NCI-H2227 (cell line): Measurements from ENCODE around the gene ADSS1.

Experiments used
- DNase-seq: peaks from one replicate; lab custom pipeline; 2025; ENCODE audit not compliant: unreplicated experiment; lab: John Stamatoyannopoulos, UW

Gene ADSS1

DNA sequence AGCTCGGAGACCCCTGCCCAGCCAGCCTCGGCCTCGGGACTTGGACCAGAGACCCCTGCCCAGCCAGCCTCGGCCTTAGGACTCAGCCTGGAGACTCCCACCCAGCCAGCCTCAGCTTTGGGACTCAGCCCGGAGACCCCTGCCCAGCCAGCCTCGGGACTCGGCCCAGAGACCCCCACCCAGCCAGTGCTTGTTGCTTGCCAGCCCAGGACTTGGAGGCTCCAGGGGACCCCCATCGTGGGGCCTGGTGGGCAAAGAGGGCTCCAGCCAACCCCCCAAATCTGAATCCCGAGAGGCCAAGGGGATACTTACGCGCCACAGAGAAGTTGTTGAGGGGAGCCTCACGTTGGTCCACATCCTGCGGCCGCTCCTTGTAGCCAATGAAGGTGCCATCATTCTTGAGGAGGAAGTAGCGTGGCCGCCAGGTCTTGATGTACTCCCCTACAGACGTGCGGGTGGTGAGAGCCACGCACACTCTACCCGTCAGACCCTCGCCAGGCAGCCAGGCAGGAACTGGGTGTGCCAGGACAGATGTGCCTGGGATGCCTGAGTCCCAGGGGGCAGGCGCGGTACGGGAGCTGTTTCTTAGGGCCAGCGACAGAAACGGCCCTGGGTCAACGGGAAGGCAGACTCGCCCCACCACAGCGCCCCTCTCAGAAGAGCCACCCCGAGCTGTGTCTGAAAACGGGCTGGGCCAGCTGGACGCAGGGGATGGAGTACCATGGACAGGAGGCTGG lies 55.9 kb downstream of the ADSS1 start:
- no peak for DNase-seq

DNA sequence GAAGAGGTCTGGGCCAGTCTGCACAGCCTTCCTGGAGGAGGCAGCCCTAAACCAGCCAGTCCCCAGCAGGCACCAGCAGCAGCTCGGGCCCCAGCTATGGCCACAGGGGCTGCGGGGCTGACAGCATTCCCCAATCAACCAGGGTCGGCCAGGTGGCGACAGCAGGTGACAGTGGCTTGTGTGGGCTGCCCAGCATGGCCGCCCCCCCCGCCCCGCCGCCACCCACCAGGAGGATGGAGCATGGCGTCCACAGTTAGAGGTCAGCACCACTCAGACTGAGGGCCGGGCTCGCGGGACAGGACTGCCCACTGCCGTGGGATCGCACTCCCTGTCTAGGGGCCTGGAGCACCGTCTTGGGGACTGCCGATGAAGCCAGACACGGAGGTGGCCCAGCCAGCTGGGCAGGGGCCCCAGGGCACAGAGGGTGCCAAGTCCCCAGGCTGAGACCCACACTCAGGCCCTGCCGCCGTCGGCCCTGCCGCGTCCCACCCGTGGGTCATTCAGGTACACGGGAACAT lies 56.5 kb downstream of the ADSS1 start:
- DNase-seq = no peak

DNA sequence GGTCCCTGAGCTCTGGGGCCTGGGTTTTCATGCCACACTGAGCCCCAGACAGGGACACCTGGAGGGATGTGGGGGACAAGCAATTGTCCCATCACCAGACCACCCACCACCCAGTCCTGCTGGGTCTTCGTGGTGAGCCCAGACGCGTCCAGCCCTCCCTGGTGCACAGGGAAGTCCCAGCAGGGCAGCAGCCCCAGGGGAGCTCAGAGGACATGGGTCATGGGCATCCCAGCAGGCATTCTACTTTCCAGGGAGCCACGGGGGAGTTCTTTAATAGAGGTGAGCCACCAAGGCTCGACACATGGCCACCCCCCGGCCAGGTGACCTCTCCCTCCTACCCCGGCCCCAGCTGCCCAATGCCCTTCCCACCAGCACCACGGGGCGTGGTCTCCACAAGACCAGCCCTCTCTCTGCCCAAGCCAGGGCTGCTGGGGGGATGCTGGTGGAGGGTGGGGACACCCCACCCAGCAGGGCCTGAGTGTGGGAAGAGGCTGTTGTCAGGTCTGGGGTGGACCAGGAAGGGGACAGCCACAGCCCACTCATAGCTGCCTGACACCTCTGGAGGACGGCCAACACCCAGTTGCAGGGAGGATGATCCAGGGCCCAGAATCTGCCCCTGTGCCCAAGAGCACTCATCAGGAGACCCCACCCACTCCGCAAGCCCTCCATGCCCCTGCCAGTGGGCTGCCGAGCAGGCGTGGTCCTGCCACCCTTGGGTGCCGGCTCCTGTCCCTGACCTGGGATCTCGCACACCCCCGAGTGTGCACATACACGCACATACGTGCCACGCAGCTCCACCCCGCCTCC lies 57.4 kb downstream of the ADSS1 start:
- DNase-seq = no peak

DNA sequence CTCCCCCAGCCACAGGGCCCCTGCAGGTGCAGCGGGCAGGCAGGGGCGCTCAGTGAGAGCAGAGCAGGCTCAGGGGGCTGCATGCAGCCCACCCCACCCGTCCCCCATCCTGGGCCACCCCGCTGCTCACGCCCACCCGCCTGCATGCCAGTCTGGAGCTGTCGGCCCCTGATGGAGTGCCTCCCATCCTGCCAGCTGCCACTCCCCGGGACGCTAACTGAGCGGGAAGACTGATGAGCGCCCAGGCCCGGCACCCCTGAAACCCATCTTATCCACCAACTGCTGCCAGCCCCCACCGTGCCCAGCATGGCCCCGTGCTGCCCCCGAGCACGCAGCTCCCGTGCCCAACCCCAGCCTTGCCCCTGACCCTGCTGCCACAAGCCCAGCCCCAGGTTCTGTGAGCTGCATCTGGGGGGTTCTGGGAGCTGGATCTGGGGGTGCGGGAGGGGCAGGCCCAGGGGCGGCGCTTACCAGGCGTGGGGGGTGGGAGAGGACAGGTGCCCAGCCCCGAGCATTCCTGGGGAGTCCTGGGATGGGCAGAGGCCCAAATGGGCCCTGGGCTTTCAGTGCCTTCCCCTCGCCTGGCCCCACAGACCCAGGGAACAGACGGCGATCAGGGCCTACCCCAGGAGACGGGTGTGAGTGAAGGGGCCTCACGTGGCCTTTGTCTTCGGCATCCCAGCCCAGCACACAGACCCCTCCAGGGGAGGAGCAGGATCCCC lies 58.2 kb downstream of the ADSS1 start:
- no peak for DNase-seq

DNA sequence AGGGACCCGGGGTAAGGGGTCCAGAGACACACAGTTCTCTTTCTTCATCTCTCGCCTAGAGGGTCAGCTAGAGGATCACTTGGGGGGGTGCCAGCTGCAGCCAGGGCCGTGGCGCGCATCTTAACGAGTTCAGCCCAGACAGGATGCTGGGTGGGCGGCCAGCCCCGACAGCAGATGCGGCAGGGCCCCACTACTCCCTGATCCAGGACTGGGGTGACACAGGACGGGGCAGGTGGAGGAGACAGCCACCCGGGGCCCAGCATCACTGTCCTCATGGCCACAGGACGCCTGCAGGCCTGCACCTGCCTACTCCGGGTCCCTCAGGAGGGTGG lies 58.7 kb downstream of the ADSS1 start:
- DNase-seq = no peak

DNA sequence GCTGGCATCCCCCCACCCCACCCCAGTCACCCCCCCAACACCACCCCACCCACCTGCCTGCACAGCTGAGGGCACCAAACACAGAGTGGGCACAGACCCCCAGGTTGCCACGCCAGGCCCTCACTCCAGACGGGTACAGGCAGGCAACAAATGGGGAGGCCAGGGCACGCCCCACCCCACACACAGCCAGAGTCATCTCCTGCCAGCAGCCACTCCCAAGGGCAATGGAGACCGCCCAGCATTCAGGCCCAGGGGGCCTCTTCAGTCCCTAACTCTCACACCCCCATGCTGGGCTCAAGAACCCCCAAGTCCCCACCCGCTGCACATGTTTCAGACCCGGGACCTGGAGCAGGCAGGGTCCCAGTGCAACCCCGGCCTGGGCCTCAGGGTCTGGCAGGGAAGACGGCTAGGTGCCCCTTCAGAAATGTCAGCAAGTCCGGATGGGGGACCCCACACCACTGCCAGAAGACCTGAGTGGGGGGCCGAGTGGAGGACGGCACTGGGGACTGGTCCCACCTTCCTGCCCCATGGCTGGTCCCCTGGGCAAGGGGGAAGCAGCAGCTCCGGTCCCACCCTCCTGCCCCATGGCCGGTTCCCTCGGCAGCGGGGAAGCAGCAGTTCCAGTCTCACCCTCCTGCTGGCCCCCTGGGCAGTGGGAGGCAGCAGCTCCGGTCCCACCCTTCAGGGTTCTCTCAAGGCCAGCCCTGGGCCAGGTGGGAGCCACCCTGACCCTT lies 59.6 kb downstream of the ADSS1 start:
- DNase-seq = no peak

DNA sequence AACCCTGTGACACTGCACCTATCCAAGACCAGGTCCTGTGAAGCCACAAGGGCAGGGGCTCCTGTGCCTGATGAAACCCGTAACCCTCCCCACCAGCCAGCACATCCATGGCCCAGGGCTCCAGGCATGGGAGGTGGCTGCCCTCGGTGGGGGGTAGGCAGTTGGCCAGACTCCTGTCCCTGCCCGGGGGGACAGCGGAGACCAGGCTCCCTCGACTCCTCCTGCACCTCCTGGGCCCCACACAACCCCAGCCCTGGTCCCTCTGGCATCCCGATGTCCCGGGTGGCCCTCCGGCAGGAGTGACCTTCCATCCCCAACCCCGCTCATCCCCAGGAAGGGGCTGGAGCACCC lies 60.2 kb downstream of the ADSS1 start:
- no peak for DNase-seq

DNA sequence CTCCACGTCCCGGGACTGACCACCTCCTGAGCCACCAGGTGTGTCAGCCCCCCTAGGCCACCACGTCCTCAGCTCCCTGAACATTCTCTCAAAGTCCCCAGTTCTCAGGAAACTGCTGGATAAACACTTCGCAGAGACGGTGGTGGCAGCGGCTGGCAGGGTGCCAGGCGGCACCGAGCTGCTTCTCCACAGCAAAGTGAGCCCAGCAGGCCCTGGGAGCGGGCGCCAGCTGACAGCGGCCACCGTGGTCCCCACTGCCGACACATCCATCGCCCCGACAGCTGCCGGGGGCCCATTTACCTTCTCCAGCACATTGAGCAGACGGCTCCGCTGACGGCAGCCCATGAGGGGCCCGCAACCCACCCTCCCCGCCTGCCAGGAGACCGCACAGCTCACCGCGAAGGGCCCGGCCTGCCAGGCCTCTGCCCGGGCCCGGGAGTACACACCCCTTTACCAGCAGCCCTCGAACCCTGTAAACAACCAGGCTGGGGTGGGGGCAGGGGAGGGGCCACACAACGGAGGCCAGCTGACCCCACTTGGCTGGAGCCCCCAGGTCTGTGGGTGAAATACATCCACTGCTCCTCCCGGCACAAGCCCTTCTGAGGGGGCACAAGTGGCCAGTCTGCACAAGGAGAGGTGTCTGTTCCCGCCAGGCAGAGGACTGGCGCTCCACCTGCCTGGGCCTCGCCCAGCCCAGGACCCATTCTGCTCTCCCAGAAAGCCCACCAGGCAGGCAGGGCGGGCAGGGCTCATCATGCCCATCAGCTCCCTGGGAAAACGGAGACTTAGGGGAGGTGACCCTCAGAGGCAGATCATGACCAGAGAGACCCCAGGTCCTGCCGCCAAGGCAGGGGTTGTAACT lies 61.0 kb downstream of the ADSS1 start:
- DNase-seq = peak; percentile 43

DNA sequence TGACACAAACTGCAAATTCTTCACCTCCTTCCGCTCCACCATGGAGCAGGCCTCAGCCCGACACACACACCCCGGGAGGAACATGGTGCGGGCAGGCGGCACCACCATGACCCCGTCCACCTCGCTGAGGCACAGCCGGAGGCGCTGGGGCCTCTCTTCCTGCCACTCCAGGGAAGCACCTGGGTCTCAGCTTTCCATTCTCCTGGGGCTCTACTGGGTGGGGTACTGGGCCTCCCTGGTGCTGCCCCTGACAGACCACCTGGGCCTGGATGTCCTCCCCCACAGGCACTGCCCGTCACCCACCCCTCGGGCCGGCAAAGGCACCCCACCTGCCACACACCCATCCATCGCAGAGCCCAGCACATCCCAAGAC lies 61.7 kb downstream of the ADSS1 start:
- DNase-seq = no peak

DNA sequence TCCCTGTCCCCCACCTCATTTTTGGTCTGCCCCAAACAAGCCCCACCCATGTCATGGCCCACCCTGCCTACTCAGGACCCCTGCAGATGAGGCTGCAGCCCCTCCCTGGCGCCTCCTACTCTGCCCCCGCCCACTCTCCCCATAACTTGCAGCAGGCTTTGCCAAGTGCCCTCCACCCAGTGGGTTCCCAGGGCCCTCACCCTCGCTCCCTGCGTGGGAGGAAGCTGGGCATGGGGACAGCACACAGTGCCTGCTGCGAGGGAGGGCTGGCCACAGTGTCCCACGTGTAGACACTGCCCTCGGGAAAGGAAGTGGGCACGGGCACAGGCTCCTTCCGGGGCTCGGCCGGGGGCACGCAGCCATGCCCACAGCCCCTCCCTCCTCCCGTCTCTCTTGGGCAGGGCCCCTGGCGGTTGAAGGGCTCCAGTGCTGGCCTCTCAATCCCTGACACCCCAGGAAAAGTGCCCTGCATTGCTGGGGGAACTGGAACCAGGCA lies 62.1 kb downstream of the ADSS1 start:
- DNase-seq = no peak

DNA sequence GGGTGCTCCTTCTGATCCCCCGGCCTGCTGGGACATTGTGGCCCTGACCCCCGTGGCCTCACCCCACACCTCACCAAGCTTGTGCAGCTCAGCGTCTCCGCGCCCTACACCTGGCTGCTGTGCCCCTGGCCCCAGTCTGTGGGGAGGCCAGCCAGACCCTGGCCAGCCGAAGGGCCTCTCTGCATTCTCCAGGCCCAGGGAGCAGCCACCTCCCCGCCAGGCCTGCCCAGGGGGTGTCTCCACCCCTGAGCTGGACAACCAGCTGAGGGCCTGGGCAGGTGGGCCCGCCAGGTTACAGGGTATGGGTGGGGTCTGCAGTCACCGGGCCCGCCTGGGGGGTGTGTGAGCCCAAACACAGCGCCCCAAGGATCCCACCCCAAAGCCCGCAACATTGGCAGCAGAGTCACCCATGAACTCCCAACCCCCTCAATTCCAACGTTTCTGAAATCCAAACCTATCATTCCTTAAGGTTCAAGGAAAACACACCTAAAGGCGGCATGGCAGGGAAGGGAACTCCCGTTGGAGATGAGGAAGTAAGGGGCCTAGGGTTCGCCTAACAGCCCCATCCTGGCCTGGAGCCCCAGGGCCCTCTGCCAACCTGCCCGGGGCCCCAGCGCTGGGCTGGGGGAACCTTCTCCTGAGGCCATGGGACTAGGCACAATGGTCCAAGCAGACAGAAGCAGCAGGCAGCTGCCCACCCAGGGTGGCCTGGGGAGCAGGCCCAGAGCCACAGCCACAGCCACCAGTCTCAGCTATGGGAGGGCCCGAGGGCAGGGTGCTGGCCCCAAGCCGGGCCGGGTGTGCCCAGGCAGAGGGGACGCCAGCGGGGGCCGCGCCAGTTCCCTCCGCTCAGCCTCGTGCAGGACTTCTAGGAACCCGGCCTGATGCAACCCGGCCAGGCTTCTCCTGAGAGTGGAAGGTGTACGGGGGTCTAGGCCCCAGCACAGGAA lies 63.0 kb downstream of the ADSS1 start:
- DNase-seq = no peak

DNA sequence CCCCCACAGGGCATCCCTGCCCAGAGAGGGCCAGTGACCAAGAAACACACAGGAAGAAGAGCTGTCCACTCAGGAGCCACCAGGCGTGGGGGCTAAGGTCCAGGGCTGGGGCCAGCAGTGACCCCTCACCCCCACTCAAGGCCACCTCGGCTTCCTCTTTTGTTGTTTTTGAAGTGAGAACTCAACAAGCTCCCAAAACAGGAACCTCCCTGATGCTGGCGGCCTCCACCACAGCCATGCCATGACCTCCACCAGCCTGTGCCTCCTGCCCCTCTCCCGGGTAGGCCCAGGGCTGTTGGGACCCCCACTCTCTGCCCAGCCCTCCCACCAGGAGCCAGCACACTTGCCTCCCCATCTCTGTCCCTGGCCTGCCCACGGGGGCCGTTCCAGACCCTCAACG lies 63.7 kb downstream of the ADSS1 start:
- no peak for DNase-seq

DNA sequence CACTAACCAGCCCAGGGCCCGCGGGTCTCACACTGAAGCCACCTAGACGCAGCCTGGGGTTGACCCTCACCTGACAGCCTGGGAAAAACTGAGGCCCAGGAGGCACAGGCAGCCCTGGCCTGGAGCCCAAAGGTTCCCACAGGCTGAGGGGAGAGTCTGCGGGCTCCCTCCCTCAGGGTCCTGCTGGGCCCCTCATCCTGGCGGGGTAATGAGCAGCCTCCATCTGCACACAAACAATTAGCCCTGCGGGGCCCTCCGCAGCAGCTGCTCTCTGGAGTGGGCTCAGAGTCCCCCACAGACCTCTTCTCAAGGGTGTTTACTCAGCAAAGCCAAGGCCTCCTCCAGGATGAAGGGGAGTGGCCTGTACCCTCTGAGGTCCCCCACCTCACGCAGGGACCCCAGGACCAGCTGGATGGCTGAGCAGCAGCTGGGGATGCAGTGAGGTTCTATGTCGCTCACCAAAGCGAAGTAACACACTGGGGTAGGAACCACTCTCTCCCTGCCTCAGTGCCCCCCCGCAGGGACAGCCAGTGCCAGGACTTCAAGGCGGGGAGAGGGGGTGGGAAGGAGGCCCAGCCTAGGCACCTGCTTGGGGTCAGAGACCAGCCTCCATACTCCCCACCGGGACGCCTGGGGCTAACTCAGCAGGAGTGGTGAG lies 64.3 kb downstream of the ADSS1 start:
- DNase-seq = peak; percentile 85

DNA sequence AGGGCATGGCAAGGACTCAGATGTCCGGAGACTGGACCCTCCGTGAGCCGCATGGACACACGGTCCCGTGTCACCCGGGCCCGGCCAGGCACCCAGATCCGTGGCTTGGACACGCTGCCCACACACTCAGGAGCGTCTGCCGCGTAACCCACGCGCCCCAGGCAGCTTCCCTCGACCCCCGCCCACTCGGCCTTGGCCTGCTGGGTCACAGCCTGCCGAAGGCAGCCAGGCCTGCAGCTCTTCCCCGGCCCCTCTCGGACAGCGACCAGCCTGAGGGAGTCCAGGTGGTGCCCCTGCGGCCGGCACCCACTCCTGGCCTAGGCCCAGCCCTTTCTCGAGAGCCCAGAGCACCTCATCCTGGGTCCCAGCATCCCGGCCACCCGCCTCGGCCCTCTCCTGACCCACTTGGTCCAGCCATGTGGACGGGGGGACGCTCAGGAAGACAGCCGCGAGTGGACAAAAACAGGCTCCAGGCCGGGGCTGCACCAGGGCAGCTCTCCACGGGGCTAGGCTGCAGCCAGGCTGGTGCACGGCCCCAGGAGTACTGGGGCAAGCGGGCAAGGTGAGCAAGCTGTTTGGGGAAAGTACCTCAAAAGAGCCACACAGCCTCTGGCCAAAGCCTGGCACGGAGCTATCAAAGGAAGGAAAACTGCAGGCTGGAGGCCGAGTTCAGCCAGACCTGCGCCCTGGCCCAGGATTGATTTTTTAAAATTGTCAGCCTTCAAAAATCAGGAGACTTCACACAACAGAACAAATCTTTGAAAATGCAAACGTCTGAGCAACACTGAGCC lies 65.0 kb downstream of the ADSS1 start:
- DNase-seq = no peak

DNA sequence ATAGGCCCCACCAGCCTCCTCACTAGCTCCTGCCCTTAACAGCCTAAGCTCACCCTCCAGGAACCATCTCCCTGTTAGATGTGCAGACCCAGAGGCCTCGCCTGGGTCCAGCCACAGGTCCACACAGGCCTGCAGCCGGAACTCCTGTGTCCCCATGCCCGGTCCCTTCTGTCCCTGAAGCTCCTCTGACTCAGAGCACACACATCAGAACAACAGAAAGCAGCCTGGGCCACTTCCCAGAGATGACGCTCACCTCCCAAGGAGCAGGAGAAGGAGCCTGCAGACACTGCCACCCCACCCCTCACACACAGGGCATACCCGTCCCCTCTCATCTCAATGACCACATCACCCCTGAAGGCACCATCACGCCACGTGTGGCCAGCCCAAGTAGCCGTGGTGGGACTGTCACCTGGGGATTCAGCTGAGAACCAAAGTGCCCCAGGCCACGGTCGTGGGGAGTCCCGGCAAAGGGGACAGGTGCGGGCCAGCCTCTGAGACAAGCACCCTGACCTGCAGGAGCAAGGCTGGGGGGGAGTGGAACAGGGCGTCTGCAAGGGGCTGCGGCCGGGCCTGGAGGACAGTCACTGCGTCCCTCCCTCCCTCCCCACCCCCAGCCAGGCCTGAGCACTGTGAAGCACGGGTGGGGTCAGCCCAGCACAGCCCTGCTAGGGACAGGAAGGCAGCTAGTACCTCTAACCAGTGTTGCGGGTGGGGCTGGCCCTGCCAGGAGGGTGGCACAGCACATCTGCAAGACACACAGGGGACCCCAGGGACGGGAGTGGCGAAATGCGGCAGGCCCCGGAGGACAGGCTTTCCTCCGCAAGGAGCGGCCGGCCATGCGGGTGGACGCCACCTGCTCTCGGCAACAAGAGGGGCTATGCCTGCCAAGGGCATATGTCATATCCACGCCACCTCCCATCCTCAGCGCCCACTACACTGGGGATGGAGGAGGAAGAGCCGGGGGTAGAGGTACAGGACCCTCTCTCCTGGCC lies 66.0 kb downstream of the ADSS1 start:
- DNase-seq = no peak

DNA sequence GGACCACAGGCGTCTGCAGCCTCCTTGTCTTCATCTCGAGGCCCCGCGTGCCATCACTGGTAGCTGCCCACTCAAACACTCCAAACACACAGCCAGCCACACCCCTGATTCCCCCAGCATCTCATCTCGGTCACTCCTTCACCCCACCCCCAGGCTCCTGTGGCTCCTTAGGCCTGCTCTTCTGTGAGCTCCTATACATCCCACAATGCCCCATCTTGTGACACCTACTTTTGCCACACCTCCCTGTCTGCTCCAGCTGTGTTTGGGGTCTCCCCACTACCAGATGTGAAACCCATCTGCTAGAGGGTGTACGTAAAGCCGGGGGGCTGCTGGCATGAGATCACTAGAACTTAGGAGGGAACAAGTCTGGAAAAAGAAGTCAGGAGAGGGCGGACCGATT lies 67.4 kb downstream of the ADSS1 start:
- no peak for DNase-seq
